Prostate gland (tissue), 2 donors: Measurements from ENCODE around the gene INO80B.

Experiments
- POLR2A ChIP-seq: fragments of 450-650 bp; IDR thresholded peaks from one replicate; pipeline ENCODE4 v1.6.1; 2016; ENCODE audit warnings: antibody characterized with exemption, mild to moderate bottlenecking
- POLR2AphosphoS5 ChIP-seq: sonication (generic); formaldehyde crosslinking; IDR thresholded peaks from one replicate; pipeline ENCODE4 v1.6.1; 2017; ENCODE audit warnings: antibody characterized with exemption
- TF ChIP-seq, protein P1 (sequence below), 4 experiments: fragments of 200-600 bp in 2 of 4; fragments of 450-650 bp in 2 of 4; sonication (generic) in 2 of 4; IDR thresholded peaks; 1 replicate in 3 of 4; 2 replicates in 1 of 4; pipeline ENCODE4 v1.5.1; 2016 to 2019; ENCODE audit warnings: antibody characterized with exemption in 4 of 4, mild to moderate bottlenecking in 2 of 4, moderate library complexity in 2 of 4

DNA sequence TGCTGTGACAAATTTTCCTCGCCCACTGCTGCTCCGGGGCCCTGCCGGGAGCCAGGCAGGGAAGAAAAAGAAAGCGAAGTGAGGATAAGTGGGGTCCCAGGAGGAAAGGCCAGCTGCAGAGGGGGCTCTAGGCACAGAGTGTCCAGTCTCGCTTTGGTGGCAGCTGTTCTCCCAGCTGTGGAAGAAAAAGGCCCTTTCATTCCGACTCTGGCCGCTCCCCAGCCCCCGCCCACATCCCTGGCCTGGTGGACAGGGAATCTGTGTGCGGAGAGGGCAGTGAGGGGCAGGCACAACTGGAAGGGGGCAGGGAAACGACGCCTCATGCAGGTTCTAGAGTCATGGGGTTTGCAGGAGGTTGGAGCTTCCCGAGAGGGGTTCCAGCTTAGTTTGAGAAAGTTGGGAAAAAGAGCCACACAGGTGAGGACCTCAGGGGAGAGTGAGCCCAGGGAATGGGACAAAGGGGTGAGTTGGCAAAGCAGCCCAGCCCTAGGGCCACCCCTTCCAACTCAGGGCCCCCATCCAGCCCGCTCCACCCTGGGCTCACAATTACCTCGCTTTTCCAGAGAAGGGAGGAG is 15.0 kb upstream of the INO80B start:
- TF ChIP-seq POLR2A, result no peak
- TF ChIP-seq, protein P1, sequence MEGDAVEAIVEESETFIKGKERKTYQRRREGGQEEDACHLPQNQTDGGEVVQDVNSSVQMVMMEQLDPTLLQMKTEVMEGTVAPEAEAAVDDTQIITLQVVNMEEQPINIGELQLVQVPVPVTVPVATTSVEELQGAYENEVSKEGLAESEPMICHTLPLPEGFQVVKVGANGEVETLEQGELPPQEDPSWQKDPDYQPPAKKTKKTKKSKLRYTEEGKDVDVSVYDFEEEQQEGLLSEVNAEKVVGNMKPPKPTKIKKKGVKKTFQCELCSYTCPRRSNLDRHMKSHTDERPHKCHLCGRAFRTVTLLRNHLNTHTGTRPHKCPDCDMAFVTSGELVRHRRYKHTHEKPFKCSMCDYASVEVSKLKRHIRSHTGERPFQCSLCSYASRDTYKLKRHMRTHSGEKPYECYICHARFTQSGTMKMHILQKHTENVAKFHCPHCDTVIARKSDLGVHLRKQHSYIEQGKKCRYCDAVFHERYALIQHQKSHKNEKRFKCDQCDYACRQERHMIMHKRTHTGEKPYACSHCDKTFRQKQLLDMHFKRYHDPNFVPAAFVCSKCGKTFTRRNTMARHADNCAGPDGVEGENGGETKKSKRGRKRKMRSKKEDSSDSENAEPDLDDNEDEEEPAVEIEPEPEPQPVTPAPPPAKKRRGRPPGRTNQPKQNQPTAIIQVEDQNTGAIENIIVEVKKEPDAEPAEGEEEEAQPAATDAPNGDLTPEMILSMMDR (IDR thresholded peaks at IDR 0.05), result no peak
- no peak for TF ChIP-seq POLR2AphosphoS5
